IMR-90 (cell line): ENCODE data around the gene ANO2.

Experiments used
- CTCF ChIP-seq: conservative IDR thresholded peaks from 2 replicates; pipeline ENCODE4 v1.5.1; 2012; ENCODE audit warnings: mild to moderate bottlenecking, low read depth, low read length, improper control_type of control experiment
- POLR2A ChIP-seq: IDR thresholded peaks from 2 replicates; pipeline ENCODE4 v1.6.1; 2012; ENCODE audit warnings: mild to moderate bottlenecking, low read depth, low read length

- no peak for TF ChIP-seq CTCF
- no peak for TF ChIP-seq POLR2A
Observed at GRCh38 chr12:5533368-5533767, 411.7 kb downstream of the ANO2 start.
